Bronchial epithelial cell (primary cell): ENCODE data around the gene VIL1. TPM values are rescaled to one million over a fixed set of nuclear protein-coding genes. Genes with fewer than 3 reads are reported as not detected.

Experiments
- DNase-seq: peaks from one replicate; pipeline ENCODE4 v3.0.0-alpha.2; 2010; ENCODE audit warnings: low read depth
- FAIRE-seq: peaks from 2 replicates; lab custom pipeline; 2011; peaks lifted over from hg19 to GRCh38; lab: Jason Lieb, UNC
- H3K27me3 ChIP-seq: 2 replicates; pipeline ENCODE4 v1.5.1; 2011; ENCODE audit warnings: low read length; ENCODE audit not compliant: control insufficient read depth, insufficient read depth
- H3K36me3 ChIP-seq: 2 replicates; pipeline ENCODE4 v1.5.1; 2011; ENCODE audit warnings: low read length; ENCODE audit not compliant: control insufficient read depth, insufficient read depth
- H3K4me3 ChIP-seq: 2 replicates; pipeline ENCODE4 v1.5.1; 2011; ENCODE audit warnings: mild to moderate bottlenecking, low read depth, low read length, control low read depth
- CTCF ChIP-seq: IDR thresholded peaks from 2 replicates; pipeline ENCODE4 v1.5.1; 2011; ENCODE audit warnings: mild to moderate bottlenecking, moderate library complexity, low read length, control low read depth, inconsistent platforms; ENCODE audit not compliant: insufficient read depth, severe bottlenecking
- total RNA-seq: library from RNA; depleted of rRNA; stranded (reverse); fragments of >200 nt; gene quantifications from 2 replicates; pipeline ENCODE4 v1.2.1, GENCODE V29; 2014

VIL1 gene
- total RNA-seq, 1 donor from 2014 or later: not detected

- peak; percentile 13 for DNase-seq
- no peak for FAIRE-seq
- Histone ChIP-seq H3K4me3 (no peak overlapping the region), H3K27me3 (no peaks in the 10 kb centered on the region), H3K36me3 (no peaks in the 10 kb centered on the region)
- TF ChIP-seq CTCF: no peak
Observed at GRCh38 chr2:218501665-218502064, 82.7 kb downstream of the VIL1 start.

Other genes with a start within 250 kb of the VIL1 start
- gene ARPC2, start 201.9 kb upstream of the VIL1 start, total RNA-seq: 504 and 577 TPM in 2 replicates
- under 0.01 TPM in 1 of 2 replicates, not detected in the other for gene GPBAR1, start 158.1 kb upstream of the VIL1 start, total RNA-seq
- gene AAMP, start 149.0 kb upstream of the VIL1 start, total RNA-seq: 205 and 229 TPM in 2 replicates
- 10.3 and 16.8 TPM in 2 replicates for gene PNKD, start 148.6 kb upstream of the VIL1 start, total RNA-seq
- 468 and 656 TPM in 2 replicates for gene TMBIM1, start 126.6 kb upstream of the VIL1 start, total RNA-seq
- gene CATIP, start 62.3 kb upstream of the VIL1 start, total RNA-seq: not detected in 2 replicates
- 0.26 and 0.51 TPM in 2 replicates for gene SLC11A1, start 36.9 kb upstream of the VIL1 start, total RNA-seq
- gene CTDSP1, start 19.3 kb upstream of the VIL1 start, total RNA-seq: 26.5 and 32.1 TPM in 2 replicates
- 9.2 and 10.4 TPM in 2 replicates for gene USP37, start 149.2 kb downstream of the VIL1 start, total RNA-seq
- gene CNOT9, start 149.7 kb downstream of the VIL1 start, total RNA-seq: 37.6 and 53.7 TPM in 2 replicates
- gene PLCD4, start 188.8 kb downstream of the VIL1 start, total RNA-seq: 0.53 and 1.2 TPM in 2 replicates
- gene ZNF142, start 240.5 kb downstream of the VIL1 start, total RNA-seq: 4.2 and 4.7 TPM in 2 replicates
- 47.6 and 61.3 TPM in 2 replicates for gene BCS1L, start 240.6 kb downstream of the VIL1 start, total RNA-seq